SK-N-SH treated with all-trans-retinoic acid at 6 μM for 48 hours (cell line): Measurements from ENCODE around the gene SCFD1.

Experiments
- ARNTL ChIP-seq: fragments of 450-650 bp; formaldehyde crosslinking; IDR thresholded peaks from 2 replicates; pipeline ENCODE4 v1.5.0; 2020; ENCODE audit warnings: low read depth, mild to moderate bottlenecking, moderate library complexity, borderline replicate concordance
- RARB ChIP-seq: fragments of 250-450 bp; sonication (Bioruptor Pico); IDR thresholded peaks from 2 replicates; pipeline ENCODE4 v1.8.0; 2021; ENCODE audit warnings: mild to moderate bottlenecking, moderate library complexity
- TOX ChIP-seq: fragments of 250-450 bp; sonication (Bioruptor Pico); IDR thresholded peaks from 2 replicates; pipeline ENCODE4 v1.8.0; 2021; ENCODE audit warnings: mild to moderate bottlenecking, moderate library complexity, borderline replicate concordance
- TSHZ2 ChIP-seq: fragments of 250-450 bp; sonication (Bioruptor Pico); IDR thresholded peaks from 2 replicates; pipeline ENCODE4 v1.5.0; 2020; ENCODE audit warnings: mild to moderate bottlenecking, moderate library complexity
- ZFP3 ChIP-seq: fragments of 250-450 bp; sonication (Bioruptor Pico); IDR thresholded peaks from 2 replicates; pipeline ENCODE4 v1.5.0; 2020; ENCODE audit warnings: mild to moderate bottlenecking, moderate library complexity
- ZFP30 ChIP-seq: fragments of 450-650 bp; formaldehyde crosslinking; IDR thresholded peaks from 2 replicates; pipeline ENCODE4 v1.5.0; 2022; ENCODE audit warnings: mild to moderate bottlenecking, moderate library complexity
- ZNF565 ChIP-seq: fragments of 450-650 bp; formaldehyde crosslinking; conservative IDR thresholded peaks from 2 replicates; pipeline ENCODE4 v1.5.0; 2020; ENCODE audit warnings: low read depth, mild to moderate bottlenecking, moderate library complexity
- ZNF8 ChIP-seq: fragments of 450-650 bp; formaldehyde crosslinking; IDR thresholded peaks from 2 replicates; pipeline ENCODE4 v1.5.0; 2020; ENCODE audit warnings: mild to moderate bottlenecking, moderate library complexity
- TF ChIP-seq, protein P1 (sequence below): fragments of 250-450 bp; sonication (Bioruptor Pico); IDR thresholded peaks from 2 replicates; pipeline ENCODE4 v1.5.1; 2020; ENCODE audit warnings: low read depth, mild to moderate bottlenecking, moderate library complexity

DNA sequence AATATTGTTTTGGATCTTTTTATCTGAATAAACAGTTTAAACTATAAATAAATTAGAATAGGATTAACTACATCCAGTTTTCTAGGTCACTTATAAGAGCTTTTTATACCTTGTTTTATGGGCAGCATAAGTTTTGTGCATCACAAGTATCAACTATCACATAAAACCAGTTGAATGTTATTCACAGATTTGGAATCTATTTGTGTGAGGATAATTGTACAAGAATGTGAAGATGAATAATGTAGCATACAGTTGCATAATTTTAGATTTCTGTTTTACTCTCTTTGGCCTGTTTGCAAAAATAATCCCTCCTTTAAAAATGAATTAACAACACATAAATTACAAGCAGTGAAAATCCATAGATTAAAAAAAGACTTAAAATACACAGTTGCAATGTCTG lies 88.8 kb downstream of the SCFD1 start:
- TF ChIP-seq, protein P1, sequence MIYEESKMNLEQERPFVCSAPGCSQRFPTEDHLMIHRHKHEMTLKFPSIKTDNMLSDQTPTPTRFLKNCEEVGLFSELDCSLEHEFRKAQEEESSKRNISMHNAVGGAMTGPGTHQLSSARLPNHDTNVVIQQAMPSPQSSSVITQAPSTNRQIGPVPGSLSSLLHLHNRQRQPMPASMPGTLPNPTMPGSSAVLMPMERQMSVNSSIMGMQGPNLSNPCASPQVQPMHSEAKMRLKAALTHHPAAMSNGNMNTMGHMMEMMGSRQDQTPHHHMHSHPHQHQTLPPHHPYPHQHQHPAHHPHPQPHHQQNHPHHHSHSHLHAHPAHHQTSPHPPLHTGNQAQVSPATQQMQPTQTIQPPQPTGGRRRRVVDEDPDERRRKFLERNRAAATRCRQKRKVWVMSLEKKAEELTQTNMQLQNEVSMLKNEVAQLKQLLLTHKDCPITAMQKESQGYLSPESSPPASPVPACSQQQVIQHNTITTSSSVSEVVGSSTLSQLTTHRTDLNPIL (CRISPR knock-in tag) = no peak
- TF ChIP-seq ARNTL (CRISPR knock-in tag) (no peak), TSHZ2 (CRISPR knock-in tag) (no peak), ZNF8 (CRISPR knock-in tag) (no peak), TOX (CRISPR knock-in tag) (no peak), ZFP3 (CRISPR knock-in tag) (no peak), ZNF565 (CRISPR knock-in tag) (no peak), RARB (CRISPR knock-in tag) (no peak), ZFP30 (CRISPR knock-in tag) (no peak)
